CD4-positive, alpha-beta T cell treated with Interleukin-21 for 1 hour (primary cell): ENCODE results near the gene PHC3.
"Not testable (repeated sequence)": the region's sequence is repeated elsewhere in the genome, so short reads cannot be mapped to it uniquely, and the experiment has no call there.

Experiments
- DNase-seq: peaks from one replicate; pipeline ENCODE4 v3.0.0-alpha.2; 2020

PHC3 gene, protein sequence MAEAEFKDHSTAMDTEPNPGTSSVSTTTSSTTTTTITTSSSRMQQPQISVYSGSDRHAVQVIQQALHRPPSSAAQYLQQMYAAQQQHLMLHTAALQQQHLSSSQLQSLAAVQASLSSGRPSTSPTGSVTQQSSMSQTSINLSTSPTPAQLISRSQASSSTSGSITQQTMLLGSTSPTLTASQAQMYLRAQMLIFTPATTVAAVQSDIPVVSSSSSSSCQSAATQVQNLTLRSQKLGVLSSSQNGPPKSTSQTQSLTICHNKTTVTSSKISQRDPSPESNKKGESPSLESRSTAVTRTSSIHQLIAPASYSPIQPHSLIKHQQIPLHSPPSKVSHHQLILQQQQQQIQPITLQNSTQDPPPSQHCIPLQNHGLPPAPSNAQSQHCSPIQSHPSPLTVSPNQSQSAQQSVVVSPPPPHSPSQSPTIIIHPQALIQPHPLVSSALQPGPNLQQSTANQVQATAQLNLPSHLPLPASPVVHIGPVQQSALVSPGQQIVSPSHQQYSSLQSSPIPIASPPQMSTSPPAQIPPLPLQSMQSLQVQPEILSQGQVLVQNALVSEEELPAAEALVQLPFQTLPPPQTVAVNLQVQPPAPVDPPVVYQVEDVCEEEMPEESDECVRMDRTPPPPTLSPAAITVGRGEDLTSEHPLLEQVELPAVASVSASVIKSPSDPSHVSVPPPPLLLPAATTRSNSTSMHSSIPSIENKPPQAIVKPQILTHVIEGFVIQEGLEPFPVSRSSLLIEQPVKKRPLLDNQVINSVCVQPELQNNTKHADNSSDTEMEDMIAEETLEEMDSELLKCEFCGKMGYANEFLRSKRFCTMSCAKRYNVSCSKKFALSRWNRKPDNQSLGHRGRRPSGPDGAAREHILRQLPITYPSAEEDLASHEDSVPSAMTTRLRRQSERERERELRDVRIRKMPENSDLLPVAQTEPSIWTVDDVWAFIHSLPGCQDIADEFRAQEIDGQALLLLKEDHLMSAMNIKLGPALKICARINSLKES

DNA sequence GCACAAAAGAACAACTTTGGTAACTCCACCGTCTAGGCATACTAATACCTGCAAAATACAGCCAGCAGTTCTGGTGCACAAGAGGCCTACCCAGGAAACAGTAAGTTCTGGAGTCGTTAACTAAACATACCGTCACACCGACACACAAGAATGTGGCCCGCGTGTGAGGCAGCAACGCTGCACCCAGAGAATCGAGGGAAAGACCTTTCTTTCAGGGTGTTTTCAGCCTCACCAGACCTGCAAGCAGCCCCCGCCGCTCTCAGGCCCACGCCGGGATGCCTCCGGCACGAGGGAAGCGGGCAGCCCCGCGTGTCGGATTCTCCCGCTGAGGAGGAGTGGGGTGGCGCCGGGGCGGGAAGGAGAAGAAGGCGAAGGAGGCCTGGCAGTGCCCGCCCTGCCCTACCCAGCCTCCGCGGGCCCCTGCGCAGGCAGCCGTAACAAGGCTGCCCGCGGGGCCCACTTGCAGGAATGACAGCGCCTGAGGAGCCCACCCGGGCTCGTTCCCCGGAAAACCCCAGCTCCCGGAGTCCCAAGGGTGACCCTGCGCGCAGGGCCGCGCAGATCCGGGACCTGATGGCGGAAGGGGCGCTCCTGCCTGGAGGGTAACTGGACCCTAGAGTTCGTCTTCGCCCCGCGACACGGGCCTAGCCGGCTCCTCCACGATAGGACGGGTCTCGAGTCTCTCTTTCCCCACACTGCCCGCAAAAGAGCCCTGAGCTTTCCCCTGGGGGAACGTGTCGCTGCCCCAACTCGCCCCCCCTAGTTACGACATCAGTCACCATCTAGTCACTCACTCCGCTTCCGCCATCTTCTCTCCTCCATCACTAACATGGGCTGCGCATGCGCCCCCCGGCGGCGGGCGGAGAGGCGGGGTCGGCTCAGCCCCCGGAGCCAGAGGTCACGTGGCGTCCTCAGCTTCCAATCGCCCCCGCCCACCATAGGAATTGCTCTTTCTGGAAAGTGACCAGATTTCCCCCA is at the start of gene PHC3:
PHC3 (minus strand) TSS at position 826 of the 978 bp plus-strand sequence; CDS start at position 808, 18 bp downstream.
- DNase-seq: peak; percentile 94

DNA sequence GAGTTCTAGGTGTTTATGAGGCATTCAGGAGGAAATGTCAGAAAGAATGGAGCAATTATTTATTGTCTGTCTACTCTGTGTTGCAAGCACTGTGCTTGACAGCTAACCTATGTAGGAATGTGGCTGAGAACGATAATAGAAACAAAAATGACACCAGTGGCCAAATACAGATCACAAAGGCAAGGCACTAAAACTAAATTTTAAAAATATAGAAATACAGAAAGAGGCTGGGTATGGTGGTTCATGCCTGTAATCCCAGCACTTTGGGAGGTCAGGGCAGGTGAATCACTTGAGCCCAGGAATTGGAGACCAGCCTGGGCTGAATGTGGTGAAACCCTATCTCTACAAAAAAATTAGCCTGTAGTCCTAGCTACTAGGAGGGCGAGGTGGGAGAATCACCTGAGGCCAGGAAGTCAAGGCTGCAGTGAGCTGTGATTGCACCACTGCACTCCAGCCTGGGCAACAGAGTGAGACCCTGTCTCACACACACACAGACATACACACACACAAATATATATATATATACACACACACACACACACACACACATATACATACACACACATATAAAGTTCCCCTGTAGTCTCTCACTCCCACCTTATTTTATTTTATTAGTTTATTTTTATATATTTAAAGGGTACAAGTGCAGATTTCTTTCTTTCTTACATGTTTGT is 46.7 kb upstream of the PHC3 start:
- DNase-seq: no peak

DNA sequence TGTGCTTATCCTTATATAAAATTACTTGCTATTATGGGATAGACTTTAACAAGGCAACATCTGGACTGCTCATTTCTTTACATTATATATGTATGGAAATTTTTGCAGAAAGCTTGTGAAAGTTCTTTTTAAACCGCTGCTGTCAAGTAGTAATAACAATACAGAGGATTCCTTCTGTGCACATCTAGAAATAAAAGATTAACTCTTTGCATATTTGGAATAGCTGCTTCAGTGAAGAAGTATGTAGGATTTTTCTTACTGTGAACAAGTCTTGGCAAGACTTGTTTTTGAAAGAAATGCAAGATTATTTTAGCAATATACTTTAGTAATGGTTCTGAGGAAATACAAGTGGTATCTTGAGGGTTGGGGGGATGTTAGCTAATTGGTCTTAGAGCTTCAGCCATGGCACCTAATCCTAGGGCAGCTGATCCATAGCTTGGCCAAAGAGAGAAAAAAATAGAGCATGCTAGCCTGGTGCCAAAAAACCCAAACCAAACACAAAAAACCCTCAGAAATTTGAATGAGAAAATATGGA is 45.0 kb upstream of the PHC3 start:
- no peak for DNase-seq

DNA sequence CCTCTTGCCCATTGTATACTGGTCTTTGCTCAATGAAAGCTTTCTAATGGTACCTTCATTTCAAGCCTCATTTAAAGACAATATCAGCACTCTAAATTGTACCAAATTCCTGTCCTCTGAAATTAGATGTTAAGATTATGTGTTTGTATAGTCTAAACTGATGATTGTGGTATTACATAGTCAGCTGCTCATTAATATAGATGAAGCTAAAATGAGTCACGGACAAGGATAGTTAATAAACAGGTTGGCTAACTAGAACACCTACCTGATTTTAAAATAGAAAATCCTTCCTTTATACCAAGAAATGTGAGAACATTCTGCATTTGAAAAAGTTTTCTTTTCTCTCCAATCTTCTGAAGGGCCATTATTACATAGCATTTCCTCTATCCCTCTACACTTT is 43.6 kb upstream of the PHC3 start:
- DNase-seq: no peak

DNA sequence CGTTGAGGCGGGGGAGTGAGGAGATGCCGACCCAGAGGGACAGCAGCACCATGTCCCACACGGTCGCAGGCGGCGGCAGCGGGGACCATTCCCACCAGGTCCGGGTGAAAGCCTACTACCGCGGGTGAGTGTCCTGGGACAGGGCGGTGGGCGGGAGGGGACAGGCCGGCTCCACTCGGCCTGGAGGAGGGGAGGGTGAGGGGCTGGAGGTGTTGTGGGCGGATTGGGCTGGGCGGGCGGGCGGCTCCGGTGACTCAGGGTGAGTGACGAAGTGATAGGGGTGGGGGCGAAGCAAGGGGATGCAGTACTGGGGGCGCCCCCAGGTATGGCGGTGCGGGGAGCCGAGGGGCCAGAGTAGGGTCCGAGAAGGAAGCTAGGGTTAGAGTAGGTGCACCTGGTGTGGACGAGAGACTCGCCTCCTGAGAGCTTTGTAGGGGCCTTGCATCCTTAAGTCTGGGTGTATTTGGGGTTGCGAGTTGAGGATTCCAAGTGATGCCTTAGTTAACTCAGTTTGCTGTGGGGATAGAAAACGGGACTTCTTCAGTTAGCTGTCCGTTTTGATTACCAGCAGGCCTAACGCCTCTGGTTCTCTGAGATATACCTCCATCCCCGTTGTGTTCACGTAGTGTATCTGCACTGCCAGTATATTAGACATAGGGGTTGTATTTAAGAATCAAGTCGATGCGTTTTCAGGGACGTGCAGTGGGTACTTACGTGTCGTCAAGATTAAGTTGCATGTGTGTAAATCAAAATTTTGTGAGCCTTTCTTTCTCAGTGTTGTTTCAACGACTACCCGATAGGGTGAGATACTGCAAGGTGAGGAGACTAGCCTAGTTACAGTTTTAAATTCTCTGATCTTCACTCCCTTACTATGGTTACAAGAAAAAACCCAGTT is 41.4 kb upstream of the PHC3 start:
- DNase-seq: peak; percentile 53

DNA sequence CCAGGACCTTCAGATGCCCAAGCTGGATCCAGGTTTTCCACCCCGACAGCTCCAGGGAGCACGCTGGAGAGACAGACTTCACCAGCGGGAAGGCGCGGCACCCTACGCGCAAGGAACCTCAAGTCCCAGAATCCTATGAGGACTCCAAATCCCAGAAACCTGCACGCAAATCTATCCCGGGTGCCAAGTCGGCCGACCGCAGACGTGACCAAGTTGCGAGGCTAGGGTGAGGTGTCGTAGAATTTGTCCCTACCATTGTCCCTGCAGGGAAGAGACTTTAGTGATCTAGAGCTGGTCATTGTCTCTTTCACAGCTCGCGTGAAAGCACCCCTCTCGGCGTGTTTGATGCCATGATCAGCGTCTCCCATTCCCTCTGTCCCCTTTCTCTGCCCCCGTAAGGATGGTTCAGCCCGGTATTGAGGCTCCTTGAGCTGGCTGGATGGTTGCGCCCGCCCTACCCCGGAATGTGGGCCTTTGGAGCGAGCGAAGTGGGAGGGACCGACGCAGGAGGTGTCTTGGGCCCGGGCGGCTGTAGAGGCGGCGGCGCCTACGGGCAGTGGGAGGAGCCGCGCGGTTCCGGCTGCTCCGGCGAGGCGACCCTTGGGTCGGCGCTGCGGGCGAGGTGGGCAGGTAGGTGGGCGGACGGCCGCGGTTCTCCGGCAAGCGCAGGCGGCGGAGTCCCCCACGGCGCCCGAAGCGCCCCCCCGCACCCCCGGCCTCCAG is 40.6 kb upstream of the PHC3 start, which contains the start of gene PRKCI:
PRKCI (plus strand) TSS at position 501 of the 723 bp plus-strand sequence. CDS start 246 bp downstream, outside the sequence.
- DNase-seq: peak; percentile 92

DNA sequence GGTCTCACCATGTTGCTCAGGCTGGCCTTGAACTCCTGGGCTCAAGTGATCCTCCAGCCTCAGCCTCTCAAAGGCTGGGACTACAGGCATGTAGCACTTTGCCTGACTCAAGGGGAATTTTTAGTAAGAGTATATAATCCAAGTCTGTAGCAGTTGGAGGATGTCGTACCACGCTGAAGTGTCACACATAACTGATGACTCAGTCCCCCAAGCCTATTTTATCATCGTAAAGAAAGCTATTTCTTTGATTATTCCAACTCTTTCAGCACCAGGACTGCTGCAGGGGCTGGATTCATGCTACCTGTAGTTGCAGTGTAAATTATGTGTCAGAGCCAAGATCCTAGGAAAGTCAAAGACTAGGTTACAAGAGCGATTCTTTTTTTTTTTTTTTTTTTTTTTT is 39.3 kb upstream of the PHC3 start:
- DNase-seq: no peak

DNA sequence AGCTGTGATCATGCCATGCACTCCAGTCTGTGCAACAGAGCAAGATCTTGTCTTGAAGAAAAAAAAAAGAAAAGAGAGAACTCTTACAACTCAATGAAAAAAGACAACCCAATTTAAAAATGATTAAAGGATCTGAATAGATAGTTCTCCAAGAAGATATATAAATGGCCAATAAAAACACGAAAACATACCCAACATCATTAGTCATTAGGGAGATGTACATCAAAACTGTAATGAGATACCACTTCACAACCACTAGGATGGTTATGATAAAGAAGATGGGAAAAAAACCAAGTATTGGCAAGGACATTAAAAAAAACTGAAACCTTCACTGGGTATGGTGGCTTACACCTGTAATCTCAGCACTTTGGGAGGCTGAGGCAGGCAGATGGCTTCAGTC is 38.3 kb upstream of the PHC3 start:
- DNase-seq: no peak

DNA sequence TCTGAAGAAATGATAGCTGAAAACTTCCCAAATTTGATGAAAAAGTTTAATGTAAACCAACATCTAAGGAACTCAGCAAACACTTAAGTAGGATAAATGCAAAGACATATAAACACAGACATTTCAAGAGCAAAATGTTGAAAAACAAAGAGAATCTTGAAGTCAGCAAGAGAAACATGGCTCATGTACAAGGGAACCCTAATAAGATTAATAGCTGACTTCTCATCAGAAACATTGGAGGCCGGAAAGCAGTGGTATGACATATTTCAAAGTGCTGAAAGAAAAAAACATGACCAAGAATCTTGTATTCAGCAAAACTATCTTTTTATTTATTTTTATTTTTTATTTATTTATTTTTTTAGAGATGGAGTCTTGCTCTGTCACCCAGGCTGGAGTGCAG is 30.1 kb upstream of the PHC3 start:
- DNase-seq: no peak

DNA sequence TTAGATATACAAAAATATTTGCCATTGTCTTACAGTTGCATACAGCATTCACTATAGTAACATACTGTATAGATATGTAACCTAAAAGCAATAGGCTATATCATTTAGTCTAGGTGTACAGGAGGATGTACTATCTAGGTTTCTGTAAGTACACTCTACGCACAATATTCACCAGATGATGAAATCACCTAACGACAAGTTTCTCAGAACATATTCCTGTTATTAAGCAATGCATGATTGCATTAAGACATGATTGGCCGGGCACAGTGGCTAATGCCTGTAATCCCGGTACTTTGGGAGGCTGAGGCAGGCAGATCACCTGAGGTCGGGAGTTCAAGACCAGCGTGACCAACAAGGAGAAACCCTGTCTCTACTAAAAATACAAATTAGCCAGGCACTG is 26.2 kb upstream of the PHC3 start:
- no peak for DNase-seq

DNA sequence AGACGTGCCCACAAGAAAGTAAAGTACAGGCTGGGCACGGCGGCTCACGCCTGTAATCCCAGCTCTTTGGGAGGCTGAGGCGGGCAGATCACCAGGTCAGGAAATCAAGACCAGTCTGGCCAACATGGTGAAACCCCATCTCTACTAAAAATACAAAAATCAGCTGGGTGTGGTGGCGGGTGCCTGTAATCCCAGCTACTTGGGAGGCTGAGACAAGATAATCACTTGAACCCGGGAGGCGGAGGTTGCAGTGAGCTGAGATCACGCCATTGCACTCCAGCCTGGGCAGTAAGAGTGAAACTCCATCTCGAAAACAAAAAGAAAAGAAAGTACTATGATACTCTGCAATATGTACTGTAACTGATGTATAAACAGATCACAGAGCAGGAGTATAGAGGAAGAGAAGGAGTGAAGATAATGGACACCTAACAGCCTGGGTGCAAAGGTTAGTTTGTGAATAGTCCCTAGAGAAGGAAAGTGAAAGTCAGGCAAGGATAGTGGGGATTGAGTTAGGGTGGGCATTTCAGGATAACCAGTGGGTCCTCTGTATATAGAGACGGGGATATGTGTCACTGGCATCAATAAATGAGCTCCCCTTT is 24.7 kb upstream of the PHC3 start:
- not testable (repeated sequence) for DNase-seq

DNA sequence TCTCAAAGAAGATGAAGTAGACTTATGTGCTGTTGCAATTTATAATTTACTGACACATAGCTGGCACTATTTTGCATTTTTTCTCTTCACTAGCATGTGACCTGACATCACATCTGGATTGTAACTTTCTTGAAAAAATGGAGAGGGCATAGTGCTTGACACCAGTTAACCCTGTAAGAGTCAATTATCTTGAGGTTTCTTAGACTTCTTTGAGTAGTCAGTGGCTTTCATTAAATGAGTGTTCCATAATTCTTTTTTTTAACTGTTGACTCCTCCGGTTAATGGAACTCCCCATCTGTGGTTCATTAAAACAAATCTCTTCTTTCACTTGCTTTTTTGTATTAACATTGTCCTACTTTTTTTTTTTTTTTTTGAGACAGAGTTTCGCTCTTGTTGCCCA is 23.8 kb upstream of the PHC3 start:
- DNase-seq: no peak

DNA sequence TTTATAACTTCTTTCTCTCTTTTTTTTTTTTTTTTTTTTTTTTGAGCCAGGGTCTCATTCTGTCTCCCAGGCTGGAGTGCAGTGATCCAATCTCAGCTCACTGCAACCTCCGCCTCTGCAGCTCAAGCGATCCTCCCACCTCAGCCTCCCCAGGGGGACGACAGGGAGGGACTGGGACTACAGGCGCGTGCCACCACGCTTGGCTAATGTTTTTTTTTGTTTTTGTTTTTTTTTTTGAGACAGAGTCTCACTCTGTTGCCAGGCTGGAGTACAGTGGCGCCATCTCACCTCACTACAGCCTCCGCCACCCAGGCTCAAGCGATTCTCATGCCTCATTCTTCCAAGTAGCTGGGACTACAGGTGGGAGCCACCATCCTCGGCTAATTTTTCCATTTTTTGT is 23.0 kb upstream of the PHC3 start:
- DNase-seq: no peak

DNA sequence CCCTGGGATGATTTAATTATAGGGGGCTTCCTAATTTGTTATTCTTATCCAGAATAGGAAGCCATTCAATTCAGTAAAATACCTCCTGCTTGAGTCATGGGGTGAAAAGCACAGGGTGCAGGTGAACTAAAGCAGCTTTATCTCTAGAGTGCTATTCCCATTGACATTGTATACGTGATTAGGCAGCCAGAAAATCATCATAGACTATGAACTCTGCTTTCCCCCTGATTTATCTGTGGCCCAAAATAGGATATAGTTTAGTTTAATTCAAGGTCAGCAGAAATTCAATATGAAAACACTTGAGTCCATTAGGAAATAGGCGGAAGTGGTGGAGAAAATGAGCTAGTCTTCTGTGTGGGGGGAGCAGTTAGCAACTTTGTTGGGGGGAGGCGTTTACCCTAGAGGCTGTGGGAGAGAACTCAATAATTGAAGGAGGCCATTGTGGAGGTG is 22.5 kb upstream of the PHC3 start:
- DNase-seq: no peak

DNA sequence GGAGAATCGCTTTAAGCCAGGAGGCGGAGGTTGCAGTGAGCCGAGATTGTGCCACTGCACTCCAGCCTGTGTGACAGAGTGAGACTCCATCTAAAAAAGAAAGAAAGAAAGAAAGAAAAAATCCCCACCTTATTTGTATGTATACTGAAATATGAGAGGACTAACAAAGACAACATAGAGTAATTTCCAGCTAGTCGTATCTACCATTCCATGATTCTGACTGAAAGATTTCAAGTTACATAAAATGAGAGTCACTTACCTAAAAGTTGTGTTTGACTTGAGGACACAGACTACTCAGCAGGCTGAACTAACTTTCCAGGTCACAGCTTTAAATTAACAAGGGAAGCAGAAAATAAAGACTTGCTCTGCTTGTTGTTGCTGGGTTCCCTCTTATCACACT is 21.9 kb upstream of the PHC3 start:
- no peak for DNase-seq

DNA sequence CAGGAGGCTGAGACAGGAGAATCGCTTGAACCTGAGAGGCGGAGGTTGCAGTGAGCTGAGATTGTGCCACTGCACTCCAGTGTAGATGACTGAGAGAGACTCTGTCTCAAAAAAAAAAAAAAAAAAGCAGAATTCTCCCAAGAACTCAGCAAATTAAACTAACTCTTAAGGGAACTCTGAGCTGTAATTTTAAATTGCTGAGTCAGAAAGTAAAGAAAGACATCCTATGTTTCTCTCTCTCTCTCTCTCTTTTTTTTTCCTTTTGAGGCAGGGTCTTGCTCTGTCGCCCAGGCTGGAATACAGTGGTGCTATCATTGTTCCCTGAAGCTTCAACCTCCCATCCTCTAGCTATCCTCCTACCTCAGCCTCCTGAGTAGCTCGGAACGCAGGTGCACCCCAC is 20.0 kb upstream of the PHC3 start:
- DNase-seq: no peak

DNA sequence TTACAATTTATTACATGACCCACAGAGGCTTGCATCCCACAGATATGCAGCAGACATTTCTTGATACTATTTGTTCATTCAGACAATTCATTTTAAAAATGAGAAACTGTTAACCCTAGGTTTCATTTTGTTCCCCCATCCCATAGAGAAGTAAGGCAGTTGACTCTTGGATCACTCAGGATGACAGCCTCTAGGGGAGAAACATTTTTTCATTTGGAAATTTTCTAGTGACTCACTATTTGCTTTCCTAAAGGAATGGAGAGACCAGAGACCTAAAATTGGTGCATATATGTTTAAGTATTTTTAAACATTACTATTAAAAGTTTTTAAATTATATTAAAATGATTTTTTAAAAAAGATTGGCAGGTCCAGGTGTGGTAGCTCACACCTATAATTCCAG is 19.5 kb upstream of the PHC3 start:
- DNase-seq: no peak

DNA sequence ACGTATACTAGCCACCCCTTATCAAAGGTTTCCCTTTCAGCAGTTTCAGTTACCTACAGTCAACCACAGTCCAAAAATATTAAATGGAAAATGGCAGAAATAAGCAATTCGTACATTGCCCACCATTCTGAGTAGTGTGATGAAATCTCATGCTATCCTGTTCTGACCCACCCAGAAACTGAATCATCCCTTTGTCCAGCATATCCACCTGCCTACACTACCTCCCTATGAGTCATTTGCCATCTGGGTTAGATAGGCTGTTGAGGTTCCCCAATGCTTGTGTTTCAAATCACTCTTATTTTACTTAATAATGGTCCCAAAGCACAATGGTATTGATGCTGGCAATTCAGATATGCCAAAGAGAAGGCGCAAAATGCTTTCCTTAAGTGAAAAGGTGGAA is 15.3 kb upstream of the PHC3 start:
- no peak for DNase-seq

DNA sequence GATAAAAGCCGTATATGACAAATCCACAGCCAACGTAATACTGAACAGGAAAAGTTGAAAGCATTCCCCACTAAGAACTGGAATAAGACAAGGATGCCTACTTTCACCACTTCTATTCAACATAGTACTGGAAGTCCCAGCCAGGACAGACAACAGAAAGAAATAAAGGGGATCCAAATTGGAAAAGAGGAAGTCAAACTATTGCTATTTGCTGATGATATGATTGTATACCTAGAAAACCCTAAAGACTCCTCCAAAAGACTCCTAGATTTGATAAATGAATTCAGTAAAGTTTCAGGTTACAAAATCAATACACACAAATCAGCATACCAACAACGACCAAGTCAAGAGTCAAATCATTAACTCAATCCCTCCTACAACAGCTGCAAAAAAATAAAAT is 14.2 kb upstream of the PHC3 start:
- not testable (repeated sequence) for DNase-seq
